HL-60 (cell line): ENCODE data around the gene MPPED1.

Experiments used
- REST ChIP-seq: IDR thresholded peaks from 2 replicates; pipeline ENCODE4 v1.6.1; 2012; ENCODE audit warnings: low read depth; ENCODE audit not compliant: insufficient replicate concordance
- TF ChIP-seq, protein P1 (sequence below): IDR thresholded peaks from one replicate; pipeline ENCODE4 v1.5.1; 2011; ENCODE audit warnings: low read length, control low read depth, inconsistent platforms; ENCODE audit not compliant: insufficient read depth

- TF ChIP-seq REST = no peak
- TF ChIP-seq, protein P1, sequence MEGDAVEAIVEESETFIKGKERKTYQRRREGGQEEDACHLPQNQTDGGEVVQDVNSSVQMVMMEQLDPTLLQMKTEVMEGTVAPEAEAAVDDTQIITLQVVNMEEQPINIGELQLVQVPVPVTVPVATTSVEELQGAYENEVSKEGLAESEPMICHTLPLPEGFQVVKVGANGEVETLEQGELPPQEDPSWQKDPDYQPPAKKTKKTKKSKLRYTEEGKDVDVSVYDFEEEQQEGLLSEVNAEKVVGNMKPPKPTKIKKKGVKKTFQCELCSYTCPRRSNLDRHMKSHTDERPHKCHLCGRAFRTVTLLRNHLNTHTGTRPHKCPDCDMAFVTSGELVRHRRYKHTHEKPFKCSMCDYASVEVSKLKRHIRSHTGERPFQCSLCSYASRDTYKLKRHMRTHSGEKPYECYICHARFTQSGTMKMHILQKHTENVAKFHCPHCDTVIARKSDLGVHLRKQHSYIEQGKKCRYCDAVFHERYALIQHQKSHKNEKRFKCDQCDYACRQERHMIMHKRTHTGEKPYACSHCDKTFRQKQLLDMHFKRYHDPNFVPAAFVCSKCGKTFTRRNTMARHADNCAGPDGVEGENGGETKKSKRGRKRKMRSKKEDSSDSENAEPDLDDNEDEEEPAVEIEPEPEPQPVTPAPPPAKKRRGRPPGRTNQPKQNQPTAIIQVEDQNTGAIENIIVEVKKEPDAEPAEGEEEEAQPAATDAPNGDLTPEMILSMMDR = no peak
These were observed 105.3 kb downstream of the MPPED1 start for GRCh38 chr22:43516996-43517635.
